Gastroesophageal sphincter (tissue), 4 donors: Measurements from ENCODE around the gene LDB2. TPM values are rescaled to one million over a fixed set of nuclear protein-coding genes. Genes with fewer than 3 reads are reported as not detected.

ENCODE experiments used
- ATAC-seq: fragments of 150-250 bp; one replicate; pipeline ENCODE4 v1.9.1; 2016; ENCODE audit warnings: mild to moderate bottlenecking, moderate library complexity
- H3K27ac ChIP-seq, 4 donors: fragments of 200-600 bp; sonication (generic) in 3 of 4; 1 replicate in 3 of 4; 2 replicates in 1 of 4; pipeline ENCODE4 v1.5.1; 2016 to 2019
- H3K27me3 ChIP-seq: fragments of 200-600 bp; sonication (generic); one replicate; pipeline ENCODE4 v1.5.1; 2019
- H3K36me3 ChIP-seq, 2 donors: fragments of 200-600 bp; sonication (generic); one replicate each; pipeline ENCODE4 v1.5.1; 2019; ENCODE audit warnings: control low read depth in 1 of 2
- H3K4me1 ChIP-seq, 3 donors: fragments of 200-600 bp; sonication (generic); 1 replicate in 2 of 3; 2 replicates in 1 of 3; pipeline ENCODE4 v1.5.1; 2016 to 2019; ENCODE audit warnings: control low read depth in 2 of 3
- H3K4me3 ChIP-seq, 2 donors: fragments of 200-600 bp; sonication (generic); one replicate each; pipeline ENCODE4 v1.5.1; 2019; ENCODE audit warnings: mild to moderate bottlenecking in 1 of 2, moderate library complexity in 1 of 2
- H3K9me3 ChIP-seq, 3 donors: fragments of 200-600 bp; sonication (generic); one replicate each; pipeline ENCODE4 v1.5.1; 2017 to 2019; ENCODE audit warnings: control low read depth in 2 of 3
- CTCF ChIP-seq, 4 experiments: fragments of 200-600 bp in 2 of 4; fragments of 450-650 bp in 2 of 4; sonication (generic) in 1 of 4; IDR thresholded peaks; one replicate each; pipeline ENCODE4 v1.5.1; 2017 to 2019; ENCODE audit warnings: antibody characterized with exemption in 4 of 4, mild to moderate bottlenecking in 2 of 4, moderate library complexity in 2 of 4
- EP300 ChIP-seq: sonication (generic); formaldehyde crosslinking; IDR thresholded peaks from one replicate; pipeline ENCODE4 v1.6.1; 2017; ENCODE audit warnings: antibody characterized with exemption, mild to moderate bottlenecking
- POLR2A ChIP-seq, 2 donors: fragments of 450-650 bp; IDR thresholded peaks; one replicate each; pipeline ENCODE4 v1.6.1; 2017; ENCODE audit warnings: antibody characterized with exemption in 2 of 2, mild to moderate bottlenecking in 2 of 2, moderate library complexity in 1 of 2
- POLR2AphosphoS5 ChIP-seq: sonication (generic); formaldehyde crosslinking; IDR thresholded peaks from one replicate; pipeline ENCODE4 v1.6.1; 2017; ENCODE audit warnings: antibody characterized with exemption
- WGBS, 2 donors: methylation state at CpG; one replicate each; pipeline ENCODE4 v1.1.5; 2018; ENCODE audit warnings: low coverage in 1 of 2; 5-methylcytosine and 5-hydroxymethylcytosine counted together
- total RNA-seq, 4 donors: library from RNA; depleted of rRNA; stranded (reverse); fragments of >200 nt; gene quantifications; one replicate each; pipeline ENCODE4 v1.1.0, GENCODE V29; 2016

Gene LDB2
- total RNA-seq, 4 donors from 2014 or later = 23.6 to 29.6 (median 28.3) TPM

GRCh38 chr4:16462656-16463055 is 435.8 kb downstream of the LDB2 start:
- Histone ChIP-seq H3K27me3 (no peaks in the 10 kb centered on the region), H3K9me3 (no peaks in the 10 kb centered on the region), H3K27ac (no peak overlapping the region), H3K36me3 (no peaks in the 10 kb centered on the region), H3K4me1 (no peaks in the 10 kb centered on the region), H3K4me3 (no peak overlapping the region)
- 89 to 95% methylated on average over 3 of the region's 3 CpGs for WGBS, 2 donors
- ATAC-seq = no peak
- TF ChIP-seq POLR2AphosphoS5 = no peak
- TF ChIP-seq CTCF (IDR thresholded peaks at IDR 0.05) = no peak
- TF ChIP-seq POLR2A (IDR thresholded peaks at IDR 0.05) = no peak
- TF ChIP-seq EP300 = no peak

DNA sequence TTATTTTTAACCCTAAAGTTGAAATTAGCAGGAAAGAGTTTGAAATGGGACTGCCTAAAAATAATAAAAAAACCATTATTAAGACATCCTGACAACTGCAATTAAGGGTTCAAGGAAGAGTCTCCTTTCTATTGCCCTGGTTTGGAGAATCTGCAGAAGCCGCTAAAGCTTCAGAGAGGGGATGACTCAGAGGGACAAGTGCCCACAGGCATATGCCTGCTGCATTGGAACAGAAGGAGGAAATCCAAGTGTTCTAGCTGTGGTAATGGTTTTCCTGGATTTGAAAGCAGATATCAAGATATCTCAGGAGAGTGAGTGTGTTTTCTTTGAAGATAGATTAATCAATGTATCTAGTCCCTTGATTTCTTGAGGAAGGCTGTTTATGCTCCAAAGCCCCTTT is 437.1 kb downstream of the LDB2 start:
- no peak overlapping the region for H3K27ac ChIP-seq
- H3K36me3 ChIP-seq = no peaks in the 10 kb centered on the region
- WGBS, 2 donors = 85% methylated on average over 1 of the region's 1 CpG; no CpG with 5 or more reads in 1 of the 2 donors
- no peak for ATAC-seq
- no peaks in the 10 kb centered on the region for H3K4me1 ChIP-seq
- no peak overlapping the region for H3K4me3 ChIP-seq
- TF ChIP-seq POLR2AphosphoS5 (no peak), CTCF (IDR thresholded peaks at IDR 0.05) (no peak), POLR2A (IDR thresholded peaks at IDR 0.05) (no peak), EP300 (no peak)
- H3K9me3 ChIP-seq = no peaks in the 10 kb centered on the region
- H3K27me3 ChIP-seq = no peaks in the 10 kb centered on the region

DNA sequence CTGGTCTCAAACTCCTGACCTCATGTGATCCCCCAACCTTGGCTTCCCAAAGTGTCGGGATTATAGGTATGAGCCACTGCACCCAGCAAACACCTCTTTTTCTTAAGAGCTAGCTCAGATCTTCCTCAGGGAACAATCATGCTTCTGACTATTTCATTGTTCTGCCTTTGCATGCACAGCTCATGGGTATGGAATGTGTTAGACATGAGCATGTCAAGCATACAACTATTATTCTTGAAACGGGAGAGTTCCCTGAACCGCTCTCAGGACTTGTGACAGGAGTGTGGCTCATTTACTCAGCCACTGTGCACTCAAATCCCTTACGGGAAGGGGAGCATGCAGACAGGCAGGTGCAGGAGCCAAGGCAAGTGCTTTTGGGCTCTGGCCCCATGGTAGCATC is 440.5 kb downstream of the LDB2 start:
- Histone ChIP-seq H3K9me3 (no peaks in the 10 kb centered on the region), H3K4me3 (no peak overlapping the region), H3K27me3 (no peaks in the 10 kb centered on the region), H3K4me1 (peaks cover 0 to 6% (median 0%) of the 10 kb centered on the region in 3 donors), H3K27ac (no peak overlapping the region), H3K36me3 (no peaks in the 10 kb centered on the region)
- 100% methylated on average over 1 to 3 of the region's 4 CpGs for WGBS, 2 donors
- no peak for ATAC-seq
- TF ChIP-seq CTCF (IDR thresholded peaks at IDR 0.05) (no peak), EP300 (no peak)
